K562 (cell line): ENCODE data around the gene COG4. TPM values are rescaled to one million over a fixed set of nuclear protein-coding genes. Genes with fewer than 3 reads are reported as not detected.

ENCODE experiments used
- EP300 ChIP-seq: IDR thresholded peaks from 2 replicates; pipeline ENCODE4 v1.6.1; 2012; ENCODE audit warnings: low read length, improper control_type of control experiment
- HMGXB4 ChIP-seq: sonication (generic); formaldehyde crosslinking; IDR thresholded peaks from 2 replicates; pipeline ENCODE4 v1.8.1; 2023; ENCODE audit warnings: mild to moderate bottlenecking, missing genetic modification reagents
- POLR2B ChIP-seq: fragments of 450-650 bp; IDR thresholded peaks from 2 replicates; pipeline ENCODE4 v1.6.1; 2018; ENCODE audit warnings: low read depth; ENCODE audit not compliant: partially characterized antibody
- PTRF ChIP-seq: fragments of 450-650 bp; IDR thresholded peaks from 2 replicates; pipeline ENCODE4 v1.6.1; 2016; ENCODE audit warnings: mild to moderate bottlenecking, missing genetic modification characterization, missing compliant biosample characterization
- RFX5 ChIP-seq: IDR thresholded peaks from 2 replicates; pipeline ENCODE4 v1.6.1; 2011; ENCODE audit warnings: low read depth, mild to moderate bottlenecking, improper control_type of control experiment, low read length
- SMAD2 ChIP-seq: fragments of 150-350 bp; IDR thresholded peaks from 2 replicates; pipeline ENCODE4 v1.6.1; 2014; ENCODE audit warnings: low read depth, mild to moderate bottlenecking, low read length
- THRA ChIP-seq: fragments of 450-650 bp; IDR thresholded peaks from 2 replicates; pipeline ENCODE4 v1.6.1; 2017; ENCODE audit warnings: mild to moderate bottlenecking, moderate library complexity
- ZNF639 ChIP-seq, 2 experiments: fragments of 200-800 bp in 1 of 2; sonication (Bioruptor generic) in 1 of 2; sonication (generic) in 1 of 2; formaldehyde crosslinking in 1 of 2; IDR thresholded peaks in 1 of 2; conservative IDR thresholded peaks in 1 of 2; 2 replicates each; pipeline versions ENCODE4 v1.5.0 to v1.6.1; 2016 to 2020; ENCODE audit warnings: missing compliant biosample characterization in 1 of 2, missing genetic modification characterization in 1 of 2, missing genetic modification reagents in 1 of 2
- polyA plus RNA-seq, 8 experiments: library from polyadenylated mRNA; depleted of rRNA in 4 of 8; stranded (reverse) in 5 of 8; unstranded in 3 of 8; fragments of >200 nt; fragmentation: Nextera tagmentation in 2 of 8; fragmentation: Illumina TruSeq in 1 of 8; extraction: Ambion mirVana in 2 of 8; extraction: Trizol in 1 of 8; gene quantifications; 2 replicates each; pipeline versions ENCODE4 v1.2.1 to v1.2.3, GENCODE V29; 2011 to 2014; ENCODE audit warnings: inconsistent platforms in 1 of 8, missing spikeins in 1 of 8
- total RNA-seq, 7 experiments: library from RNA; depleted of rRNA in 6 of 7; stranded (reverse); fragments of >200 nt in 6 of 7; fragmentation: Illumina TruSeq in 2 of 7; extraction: Trizol in 2 of 7; gene quantifications; 2 replicates each; pipeline versions ENCODE4 v1.2.1 to v1.2.3, GENCODE V29; 2011 to 2021; ENCODE audit warnings: low replicate concordance in 1 of 7
- TF ChIP-seq, protein P1 (sequence below): fragments of 450-650 bp; formaldehyde crosslinking; IDR thresholded peaks from 2 replicates; pipeline ENCODE4 v1.4.0; 2022; ENCODE audit warnings: missing genetic modification characterization

COG4 gene
- total and polyA plus RNA-seq, 9 of the 15 experiments (the other 6 are each of a cell fraction or from before 2014, with no cell fraction given): 13.7 to 73.9 (median 44.2) TPM

- no peak for TF ChIP-seq HMGXB4 (CRISPR knock-in tag)
- no peak for TF ChIP-seq RFX5
- no peak for TF ChIP-seq POLR2B
- no peak for TF ChIP-seq THRA
- TF ChIP-seq, protein P1, sequence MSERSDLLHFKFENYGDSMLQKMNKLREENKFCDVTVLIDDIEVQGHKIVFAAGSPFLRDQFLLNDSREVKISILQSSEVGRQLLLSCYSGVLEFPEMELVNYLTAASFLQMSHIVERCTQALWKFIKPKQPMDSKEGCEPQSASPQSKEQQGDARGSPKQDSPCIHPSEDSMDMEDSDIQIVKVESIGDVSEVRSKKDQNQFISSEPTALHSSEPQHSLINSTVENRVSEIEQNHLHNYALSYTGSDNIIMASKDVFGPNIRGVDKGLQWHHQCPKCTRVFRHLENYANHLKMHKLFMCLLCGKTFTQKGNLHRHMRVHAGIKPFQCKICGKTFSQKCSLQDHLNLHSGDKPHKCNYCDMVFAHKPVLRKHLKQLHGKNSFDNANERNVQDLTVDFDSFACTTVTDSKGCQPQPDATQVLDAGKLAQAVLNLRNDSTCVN (CRISPR knock-in tag): no peak
- 0 out of 4 replicates have a peak, but pooled peaks of 1 of the 2 experiments have one; percentile 26 for TF ChIP-seq ZNF639 (CRISPR knock-in tag; conservative IDR thresholded peaks at IDR 0.05 in 1 of 2, IDR thresholded peaks at IDR 0.05 in 1 of 2)
- no peak for TF ChIP-seq SMAD2
- no peak for TF ChIP-seq EP300
- TF ChIP-seq PTRF (tag): no peak
Observed at GRCh38 chr16:70432356-70432722, 91.0 kb downstream of the COG4 start (continued).
